HEK293 (cell line): ENCODE results near the gene SSC4D.
"Not testable (repeated sequence)": the region's sequence is repeated elsewhere in the genome, so short reads cannot be mapped to it uniquely, and the experiment has no call there.

ENCODE experiments used
- CTCF ChIA-PET: fragments of 350-600 bp; formaldehyde crosslinking; extraction: SDS; loops from one replicate; lab custom pipeline; 2021; ENCODE audit warnings: antibody characterized with exemption; lab: Yijun Ruan, JAX
- POLR2A ChIA-PET: fragments of 300-600 bp; formaldehyde crosslinking; extraction: SDS; loops from one replicate; lab custom pipeline; 2020; ENCODE audit warnings: antibody characterized with exemption, inconsistent platforms; lab: Yijun Ruan, JAX
- H3K27ac ChIP-seq: fragments of 200-500 bp; sonication (Bioruptor generic); 2 replicates; pipeline ENCODE4 v1.5.1; 2014; ENCODE audit warnings: low read depth, low read length, control low read depth, inconsistent platforms; ENCODE audit errors: extremely low read depth
- H3K36me3 ChIP-seq, 2 experiments: fragments of 200-500 bp in 1 of 2; sonication (Bioruptor generic) in 1 of 2; 1 replicate in 1 of 2; 2 replicates in 1 of 2; pipeline ENCODE4 v1.5.1; 2014 to 2017; ENCODE audit warnings: inconsistent platforms in 2 of 2, low read length in 2 of 2; ENCODE audit not compliant: control insufficient read depth in 2 of 2, insufficient read depth in 1 of 2
- H3K4me1 ChIP-seq: fragments of 200-500 bp; sonication (Bioruptor generic); 2 replicates; pipeline ENCODE4 v1.5.1; 2014; ENCODE audit warnings: mild to moderate bottlenecking, low read length, inconsistent platforms; ENCODE audit not compliant: control insufficient read depth, insufficient read depth
- H3K4me3 ChIP-seq: 2 replicates; pipeline ENCODE4 v1.5.1; 2011; ENCODE audit warnings: low read depth, mild to moderate bottlenecking, control low read depth, low read length, moderate library complexity
- H3K9me3 ChIP-seq: fragments of 200-500 bp; sonication (Bioruptor generic); 2 replicates; pipeline ENCODE4 v1.5.1; 2014; ENCODE audit warnings: low read depth, low read length, inconsistent platforms; ENCODE audit not compliant: control insufficient read depth, insufficient read depth
- INSM2 ChIP-seq: fragments of 450-650 bp; formaldehyde crosslinking; IDR thresholded peaks from 2 replicates; pipeline ENCODE4 v1.5.1; 2016; ENCODE audit warnings: missing biosample characterization, missing genetic modification characterization
- KLF16 ChIP-seq: fragments of 450-650 bp; formaldehyde crosslinking; IDR thresholded peaks from 2 replicates; pipeline ENCODE4 v1.5.1; 2017; ENCODE audit warnings: missing biosample characterization, missing genetic modification characterization
- ZNF292 ChIP-seq: fragments of 450-650 bp; formaldehyde crosslinking; IDR thresholded peaks from 2 replicates; pipeline ENCODE4 v1.5.1; 2016; ENCODE audit warnings: low read depth, missing biosample characterization, missing genetic modification characterization, borderline replicate concordance
- ZNF354C ChIP-seq: fragments of 450-650 bp; formaldehyde crosslinking; IDR thresholded peaks from 2 replicates; pipeline ENCODE4 v1.5.1; 2016; ENCODE audit warnings: missing biosample characterization, missing genetic modification characterization, low read depth, borderline replicate concordance
- ZNF513 ChIP-seq: fragments of 450-650 bp; IDR thresholded peaks from 2 replicates; pipeline ENCODE4 v1.5.1; 2018; ENCODE audit warnings: missing biosample characterization, missing genetic modification characterization
- ZNF571 ChIP-seq: fragments of 450-650 bp; formaldehyde crosslinking; IDR thresholded peaks from 2 replicates; pipeline ENCODE4 v1.5.0; 2017; ENCODE audit warnings: missing biosample characterization, missing genetic modification characterization
- ZNF626 ChIP-seq: fragments of 450-650 bp; sonication (Bioruptor Pico); formaldehyde crosslinking; IDR thresholded peaks from 2 replicates; pipeline ENCODE4 v1.5.1; 2018; ENCODE audit warnings: missing biosample characterization, missing genetic modification characterization, inconsistent platforms

Gene SSC4D

GRCh38 chr7:76409537-76409936 lies at the start of gene SSC4D:
Gene SSC4D (minus strand): TSS chr7:76409697. CDS start chr7:76404439, 5,258 bp downstream.
- no peaks in the 10 kb centered on the region for H3K9me3 ChIP-seq
- TF ChIP-seq ZNF354C (no peak), ZNF571 (no peak), ZNF626 (no peak), INSM2 (tag by site-specific recombination) (no peak), KLF16 (no peak), ZNF513 (tag by site-specific recombination) (no peak), ZNF292 (tag by site-specific recombination) (no peak)
- ChIA-PET POLR2A (interaction anchor here (0.7 kb wide), 1 partner anchor 20 kb away, joined by 6 read pairs; no protein-coding TSS in a partner anchor), CTCF (interaction anchor here (0.7 kb wide), 1 partner anchor 141 kb away, joined by 3 read pairs; no protein-coding TSS in a partner anchor)
- H3K27ac ChIP-seq = no peak within 1 kb of the TSS
- no peaks in the 10 kb centered on the region for H3K4me1 ChIP-seq
- H3K36me3 ChIP-seq = no peaks in the 10 kb centered on the region
- H3K4me3 ChIP-seq = no peak within 1 kb of the TSS

GRCh38 chr7:76458504-76458903 lies 49.0 kb upstream of the SSC4D start:
- CTCF ChIA-PET, H3K9me3 ChIP-seq, H3K4me3 ChIP-seq, POLR2A ChIA-PET, H3K36me3 ChIP-seq, H3K27ac ChIP-seq, H3K4me1 ChIP-seq: not testable (repeated sequence)

- H3K36me3 ChIP-seq, H3K4me3 ChIP-seq, H3K4me1 ChIP-seq, H3K27ac ChIP-seq, CTCF ChIA-PET, H3K9me3 ChIP-seq: not testable (repeated sequence)
- POLR2A ChIA-PET = interaction anchor here (0.6 kb wide), 1 partner anchor 875 kb away, joined by 3 read pairs; no protein-coding TSS in a partner anchor
Measured at GRCh38 chr7:76457017-76457416, 47.5 kb upstream of the SSC4D start.

- H3K36me3 ChIP-seq, POLR2A ChIA-PET, CTCF ChIA-PET, H3K4me1 ChIP-seq, H3K4me3 ChIP-seq, H3K27ac ChIP-seq, H3K9me3 ChIP-seq: not testable (repeated sequence)
Measured at GRCh38 chr7:76445577-76446008, 36.1 kb upstream of the SSC4D start.

GRCh38 chr7:76443846-76444245 lies 34.3 kb upstream of the SSC4D start:
- H3K9me3 ChIP-seq, POLR2A ChIA-PET, H3K27ac ChIP-seq, H3K4me3 ChIP-seq, CTCF ChIA-PET, H3K36me3 ChIP-seq, H3K4me1 ChIP-seq: not testable (repeated sequence)

GRCh38 chr7:76442664-76443446 lies 33.4 kb upstream of the SSC4D start:
- CTCF ChIA-PET, H3K4me1 ChIP-seq, H3K4me3 ChIP-seq, POLR2A ChIA-PET, H3K9me3 ChIP-seq, H3K36me3 ChIP-seq, H3K27ac ChIP-seq: not testable (repeated sequence)

- H3K4me1 ChIP-seq, H3K27ac ChIP-seq, H3K36me3 ChIP-seq, POLR2A ChIA-PET, H3K9me3 ChIP-seq, H3K4me3 ChIP-seq, CTCF ChIA-PET: not testable (repeated sequence)
Measured at GRCh38 chr7:76441792-76442191, 32.3 kb upstream of the SSC4D start.

- not testable (repeated sequence) for H3K4me1 ChIP-seq
Measured at GRCh38 chr7:76440404-76440803, 30.9 kb upstream of the SSC4D start.

More at GRCh38 chr7:76440404-76440803, 30.9 kb upstream of the SSC4D start:
- H3K36me3 ChIP-seq, CTCF ChIA-PET, H3K9me3 ChIP-seq, POLR2A ChIA-PET, H3K27ac ChIP-seq, H3K4me3 ChIP-seq: not testable (repeated sequence)
